Measurements from ENCODE around the gene GSC2. TPM values are rescaled to one million over a fixed set of nuclear protein-coding genes. Genes with fewer than 3 reads are reported as not detected.
A peak's percentile ranks its signal among the peaks of the same experiment; 100 is the strongest.

Gene GSC2
- total and polyA plus RNA-seq, 12 donors = not detected

DNA sequence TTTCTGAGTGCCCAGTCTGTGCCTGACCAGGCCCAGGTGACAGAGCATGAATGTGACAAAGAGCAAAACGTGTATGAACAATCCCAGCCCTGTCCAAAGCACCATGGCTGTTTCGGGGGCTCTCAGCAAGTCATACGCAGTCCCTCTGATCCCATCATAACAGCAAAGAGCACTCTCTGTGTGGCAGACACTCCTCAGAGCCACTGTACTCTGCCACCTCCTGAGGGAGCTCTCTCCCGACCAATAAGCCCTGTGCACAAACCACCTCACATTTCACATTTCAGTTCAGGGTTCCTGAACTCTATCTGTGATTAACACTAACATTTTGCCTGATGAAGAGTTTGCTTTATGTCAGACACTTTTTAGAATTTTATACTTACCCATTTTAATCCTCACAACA is 34.5 kb downstream of the GSC2 start:
- 57 to 71% (median 61%) methylated on average over 4 of the region's 4 CpGs for WGBS, 4 donors
- intact Hi-C loops (cut with DNase I) = no loop called here
- no peak for DNase-seq
- no peaks in the 10 kb centered on the region for H3K9me3 ChIP-seq (replicated peaks in 1 of 3)
- H3K27ac ChIP-seq = no peak overlapping the region
- TF ChIP-seq CTCF (IDR thresholded peaks at IDR 0.05) (peak in 2 of 6 experiments; percentile 4 to 16), POLR2A (IDR thresholded peaks at IDR 0.05) (no peak)
- H3K36me3 ChIP-seq (replicated peaks in 1 of 2) = no peaks in the 10 kb centered on the region
- H3K4me1 ChIP-seq (replicated peaks in 1 of 2) = peaks cover under 1 to 38% of the 10 kb centered on the region in 2 donors
- no peak overlapping the region for H3K4me3 ChIP-seq
- no peaks in the 10 kb centered on the region for H3K27me3 ChIP-seq

- H3K4me3 ChIP-seq = no peak overlapping the region
- intact Hi-C loops (cut with DNase I) = no loop called here
- no peaks in the 10 kb centered on the region for H3K27me3 ChIP-seq
- H3K36me3 ChIP-seq (replicated peaks in 1 of 2) = no peaks in the 10 kb centered on the region
- H3K4me1 ChIP-seq (replicated peaks in 1 of 2) = peaks cover 2 to 35% of the 10 kb centered on the region in 2 donors
- no peak overlapping the region for H3K27ac ChIP-seq
- TF ChIP-seq POLR2A (IDR thresholded peaks at IDR 0.05) (no peak), CTCF (IDR thresholded peaks at IDR 0.05) (no peak)
- WGBS, 4 donors = 67 to 91% (median 71%) methylated on average over 3 to 4 of the region's 4 CpGs
- H3K9me3 ChIP-seq (replicated peaks in 1 of 3) = no peaks in the 10 kb centered on the region
- peak in 1 of 7 donors; percentile 12 for DNase-seq
Observed at GRCh38 chr22:19114984-19115552, 35.0 kb downstream of the GSC2 start.

DNA sequence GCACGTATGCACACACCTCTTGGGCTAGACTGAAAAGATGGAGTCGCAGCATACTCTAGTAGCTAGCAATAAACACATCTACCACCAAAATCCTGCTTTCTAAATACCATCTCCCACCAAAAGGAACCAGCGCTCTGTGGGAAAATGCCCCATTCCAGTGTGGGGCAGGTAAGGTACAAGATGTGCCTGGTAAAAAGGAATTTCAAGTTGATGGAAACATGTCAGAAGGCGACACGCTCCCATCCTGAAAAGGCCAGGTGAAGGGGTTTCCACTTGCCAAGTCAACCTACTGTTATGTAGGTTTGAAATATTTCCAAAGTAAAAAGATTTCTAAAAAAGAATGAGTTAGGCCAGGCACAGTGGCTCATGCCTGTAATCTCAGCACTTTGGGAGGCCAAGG is 36.7 kb downstream of the GSC2 start:
- no peak overlapping the region for H3K27ac ChIP-seq
- 95 to 99% (median 98%) methylated on average over 5 of the region's 5 CpGs for WGBS, 4 donors
- intact Hi-C loops (cut with DNase I) = no loop called here
- no peaks in the 10 kb centered on the region for H3K36me3 ChIP-seq (replicated peaks in 1 of 2)
- no peaks in the 10 kb centered on the region for H3K27me3 ChIP-seq
- peaks cover 15 to 35% of the 10 kb centered on the region in 2 donors for H3K4me1 ChIP-seq (replicated peaks in 1 of 2)
- H3K4me3 ChIP-seq = no peak overlapping the region
- no peak for DNase-seq
- H3K9me3 ChIP-seq (replicated peaks in 1 of 3) = no peaks in the 10 kb centered on the region
- TF ChIP-seq CTCF (IDR thresholded peaks at IDR 0.05) (no peak), POLR2A (IDR thresholded peaks at IDR 0.05) (no peak)

GRCh38 chr22:19111584-19111983 is 38.5 kb downstream of the GSC2 start:
- no peak for TF ChIP-seq CTCF (IDR thresholded peaks at IDR 0.05)
- TF ChIP-seq POLR2A (IDR thresholded peaks at IDR 0.05) = no peak
- intact Hi-C loops (cut with DNase I) = no loop called here
- Histone ChIP-seq H3K9me3 (replicated peaks in 1 of 3) (no peaks in the 10 kb centered on the region), H3K4me3 (no peak overlapping the region), H3K27ac (no peak overlapping the region), H3K4me1 (replicated peaks in 1 of 2) (peaks cover 15 to 37% of the 10 kb centered on the region in 2 donors), H3K27me3 (no peaks in the 10 kb centered on the region), H3K36me3 (replicated peaks in 1 of 2) (no peaks in the 10 kb centered on the region)
- WGBS, 4 donors = 83 to 94% (median 88%) methylated on average over 3 of the region's 3 CpGs
- DNase-seq = no peak

All from adrenal gland (tissue), 12 donors.